Stimulated activated CD4-positive, alpha-beta T cell treated with anti-CD3 and anti-CD28 coated beads, Interleukin-12 subunit alpha, Interleukin-12 subunit beta, amount 100 ng/mL, for 48 hours (primary cell): ENCODE data around the gene ACTL6B.

Source experiments
- DNase-seq, 3 donors: peaks; one replicate each; pipeline ENCODE4 v3.0.0-alpha.2; 2020; ENCODE audit warnings: low read depth in 2 of 3, low spot score in 1 of 3

Gene ACTL6B

GRCh38 chr7:100602889-100603725, 53.1 kb downstream of the ACTL6B start:
- DNase-seq = no peak

GRCh38 chr7:100600730-100601038, 55.6 kb downstream of the ACTL6B start:
- DNase-seq = no peak

GRCh38 chr7:100599911-100600729, 56.1 kb downstream of the ACTL6B start:
- DNase-seq = no peak

GRCh38 chr7:100598425-100598824, 57.8 kb downstream of the ACTL6B start:
- no peak for DNase-seq

GRCh38 chr7:100595188-100595587, 61.1 kb downstream of the ACTL6B start:
- no peak for DNase-seq
